IMR-90 (cell line): ENCODE data around the gene PAMR1. TPM values are rescaled to one million over a fixed set of nuclear protein-coding genes. Genes with fewer than 3 reads are reported as not detected.

Source experiments
- ATAC-seq: fragments of 200-7000 bp; cut with Tn5 transposase; 2 replicates; pipeline ENCODE4 v1.9.1; 2020; ENCODE audit warnings: low read depth, mild to moderate bottlenecking, moderate library complexity
- BruUV-seq: library from RNA; stranded (reverse); fragments of 400-500 nt; replicated peaks from 2 replicates; lab custom pipeline; 2021; lab: Mats Ljungman, UMichigan
- CTCF ChIA-PET: fragments of 300-600 bp; formaldehyde crosslinking; extraction: SDS; loops from one replicate; lab custom pipeline; 2021; ENCODE audit warnings: antibody characterized with exemption; lab: Yijun Ruan, JAX
- POLR2A ChIA-PET: fragments of 300-600 bp; sonication (Branson Sonifier 250); formaldehyde crosslinking; loops from one replicate; lab custom pipeline; 2022; ENCODE audit warnings: antibody characterized with exemption; ENCODE audit not compliant: unreplicated experiment; lab: Charles Lee
- DNase-seq: peaks from one replicate; pipeline ENCODE4 v3.0.0; 2013
- H2AFZ ChIP-seq: replicated peaks from 2 replicates; pipeline ENCODE3; 2013; ENCODE audit warnings: low read length, mild to moderate bottlenecking; ENCODE audit not compliant: poor library complexity
- H2AK5ac ChIP-seq: 2 replicates; pipeline ENCODE4 v1.6.1; 2013; ENCODE audit warnings: low read depth, low read length, inconsistent platforms
- H2AK9ac ChIP-seq: replicated peaks from 2 replicates; pipeline ENCODE3; 2013; ENCODE audit warnings: mild to moderate bottlenecking, low read depth, low read length, moderate library complexity; ENCODE audit not compliant: poor library complexity
- H2BK120ac ChIP-seq: 2 replicates; pipeline ENCODE4 v1.6.1; 2013; ENCODE audit warnings: low read depth, low read length, inconsistent platforms
- H2BK15ac ChIP-seq: 3 replicates; pipeline ENCODE4 v1.6.1; 2013; ENCODE audit warnings: low read depth, low read length, inconsistent platforms
- H2BK20ac ChIP-seq: 2 replicates; pipeline ENCODE4 v1.6.1; 2013; ENCODE audit warnings: low read depth, mild to moderate bottlenecking, inconsistent platforms, low read length, moderate library complexity
- H2BK5ac ChIP-seq: 2 replicates; pipeline ENCODE4 v1.6.1; 2013; ENCODE audit warnings: mild to moderate bottlenecking, low read depth, low read length, inconsistent platforms; ENCODE audit not compliant: poor library complexity, severe bottlenecking
- H3K14ac ChIP-seq: replicated peaks from 2 replicates; pipeline ENCODE4 v1.6.1; 2013; ENCODE audit warnings: low read depth, low read length, inconsistent platforms
- H3K18ac ChIP-seq: 2 replicates; pipeline ENCODE4 v1.6.1; 2013; ENCODE audit warnings: low read depth, low read length, control low read depth
- H3K23ac ChIP-seq: 2 replicates; pipeline ENCODE4 v1.6.1; 2013; ENCODE audit warnings: low read depth, low read length, inconsistent platforms
- H3K27ac ChIP-seq: 2 replicates; pipeline ENCODE4 v1.5.1; 2013; ENCODE audit warnings: mild to moderate bottlenecking, control low read depth, low read length; ENCODE audit not compliant: insufficient read depth
- H3K27me3 ChIP-seq: 2 replicates; pipeline ENCODE4 v1.6.1; 2013; ENCODE audit warnings: low read length; ENCODE audit not compliant: control insufficient read depth, insufficient read depth
- H3K36me3 ChIP-seq: 2 replicates; pipeline ENCODE4 v1.6.1; 2013; ENCODE audit warnings: low read length, mixed read lengths; ENCODE audit not compliant: control insufficient read depth, insufficient read depth
- H3K4ac ChIP-seq: 2 replicates; pipeline ENCODE4 v1.6.1; 2013; ENCODE audit warnings: low read depth, low read length, inconsistent platforms
- H3K4me1 ChIP-seq: 2 replicates; pipeline ENCODE4 v1.6.1; 2013; ENCODE audit warnings: low read length, mixed read lengths; ENCODE audit not compliant: control insufficient read depth, insufficient read depth
- H3K4me2 ChIP-seq: 2 replicates; pipeline ENCODE4 v1.6.1; 2013; ENCODE audit warnings: low read depth, mild to moderate bottlenecking, control low read depth, low read length, moderate library complexity
- H3K4me3 ChIP-seq: 2 replicates; pipeline ENCODE4 v1.5.1; 2013; ENCODE audit warnings: low read depth, mild to moderate bottlenecking, control low read depth, low read length, moderate library complexity; ENCODE audit not compliant: insufficient read depth
- H3K56ac ChIP-seq: 2 replicates; pipeline ENCODE4 v1.6.1; 2013; ENCODE audit warnings: low read length, inconsistent platforms; ENCODE audit not compliant: insufficient read depth; ENCODE audit errors: extremely low read depth
- H3K79me1 ChIP-seq, 2 experiments: 2 replicates each; pipeline ENCODE4 v1.6.1; 2013; ENCODE audit warnings: low read length in 2 of 2, inconsistent platforms in 1 of 2, low read depth in 1 of 2
- H3K9ac ChIP-seq: 2 replicates; pipeline ENCODE4 v1.6.1; 2013; ENCODE audit warnings: low read depth, low read length, control low read depth
- H3K9me1 ChIP-seq: 2 replicates; pipeline ENCODE4 v1.6.1; 2013; ENCODE audit warnings: low read length, inconsistent platforms; ENCODE audit not compliant: insufficient read depth
- H3K9me3 ChIP-seq: 2 replicates; pipeline ENCODE4 v1.6.1; 2013; ENCODE audit warnings: low read length; ENCODE audit not compliant: control insufficient read depth, insufficient read depth
- H4K20me1 ChIP-seq: 2 replicates; pipeline ENCODE4 v1.6.1; 2013; ENCODE audit warnings: low read length, inconsistent platforms; ENCODE audit not compliant: insufficient read depth
- H4K5ac ChIP-seq: 2 replicates; pipeline ENCODE4 v1.6.1; 2013; ENCODE audit warnings: mild to moderate bottlenecking, low read depth, low read length, control low read depth
- H4K8ac ChIP-seq, 2 experiments: 2 replicates each; pipeline ENCODE4 v1.6.1; 2013; ENCODE audit warnings: low read depth in 2 of 2, low read length in 2 of 2, control low read depth in 1 of 2, inconsistent platforms in 1 of 2
- H4K91ac ChIP-seq: 2 replicates; pipeline ENCODE4 v1.6.1; 2013; ENCODE audit warnings: low read depth, low read length, inconsistent platforms; ENCODE audit not compliant: insufficient read depth
- FOS ChIP-seq: fragments of 150-350 bp; IDR thresholded peaks from 2 replicates; pipeline ENCODE4 v1.6.1; 2016; ENCODE audit warnings: low read depth, low read length
- WGBS, 2 experiments: methylation state at CpG; one replicate each; pipeline versions ENCODE4 v1.1.5 to v1.1.7; 2013; ENCODE audit warnings: missing lambda C conversion rate in 2 of 2; ENCODE audit not compliant: insufficient read length in 1 of 2; ENCODE audit errors: extremely low coverage in 2 of 2; 5-methylcytosine and 5-hydroxymethylcytosine counted together
- dilution Hi-C: fragments of 300-500 bp; cut with HindIII; formaldehyde crosslinking; loops from one replicate; pipeline ENCODE4 v1.14.3; 2018; ENCODE audit warnings: low sequenced_read_pairs; ENCODE audit not compliant: unreplicated experiment
- in situ Hi-C: fragments of 300-500 bp; cut with MboI; formaldehyde crosslinking; loops from 3 replicates; pipeline ENCODE4 v1.14.3; 2019; ENCODE audit warnings: low sequenced_read_pairs, inconsistent platforms, mixed read lengths
- intact Hi-C: fragments of 100-400 bp; cut with micrococcal nuclease; formaldehyde crosslinking; loops from 2 replicates; pipeline ENCODE4 v1.10.0; 2022
- polyA plus RNA-seq, 3 experiments: library from polyadenylated mRNA; depleted of rRNA; stranded (reverse); fragments of >200 nt; gene quantifications; 2 replicates each; pipeline ENCODE4 v1.2.3, GENCODE V29; 2012; ENCODE audit warnings: low replicate concordance in 1 of 3
- total RNA-seq: library from RNA; depleted of rRNA; stranded (reverse); fragments of >200 nt; gene quantifications from 2 replicates; pipeline ENCODE4 v1.2.3, GENCODE V29; 2012

Gene PAMR1
- total and polyA plus RNA-seq, 2 of the 4 experiments (the other 2 are of a cell fraction), result 70.7 to 80.7 TPM

DNA sequence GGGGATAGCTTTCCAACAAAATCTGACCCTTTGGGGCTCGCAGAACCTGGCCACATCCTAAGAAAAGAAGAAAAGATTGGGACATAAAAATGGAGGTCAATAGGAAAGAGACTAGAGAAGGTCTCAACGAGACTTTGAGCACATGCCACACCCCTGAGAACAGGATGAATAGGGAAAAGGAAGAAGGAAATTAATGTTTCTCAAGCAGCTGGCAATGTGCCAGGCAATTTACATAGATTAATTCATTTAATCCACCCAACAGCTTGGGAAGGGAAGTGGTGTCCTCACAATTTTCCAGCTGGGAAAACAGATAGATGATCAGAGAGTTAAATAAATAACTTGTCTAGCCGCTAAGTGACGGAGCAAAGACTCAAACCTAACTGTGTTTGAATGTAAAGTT, 50.7 kb downstream of the PAMR1 start:
- POLR2A ChIA-PET, result no interaction called here
- Histone ChIP-seq H3K4me1 (no peaks in the 10 kb centered on the region), H4K5ac (no peak overlapping the region), H3K56ac (no peak overlapping the region), H3K18ac (no peak overlapping the region), H2AK9ac (no peak overlapping the region), H4K91ac (no peak overlapping the region), H3K4me2 (no peak overlapping the region), H3K4me3 (no peak overlapping the region), H2BK120ac (no peak overlapping the region), H2AFZ (no peak overlapping the region), H2BK20ac (no peak overlapping the region), H2BK5ac (no peak overlapping the region), H3K9me1 (peaks cover 15% of the 10 kb centered on the region), H4K20me1 (no peaks in the 10 kb centered on the region), H3K9me3 (no peaks in the 10 kb centered on the region), H3K79me1 (peaks cover 0 to 18% of the 10 kb centered on the region in 2 experiments; a peak in 1 of 4 replicates), H2BK15ac (no peak overlapping the region), H3K9ac (no peak overlapping the region), H3K23ac (no peak overlapping the region), H3K36me3 (peaks cover 41% of the 10 kb centered on the region), H3K27ac (no peak overlapping the region), H3K27me3 (no peaks in the 10 kb centered on the region), H3K4ac (no peak overlapping the region), H2AK5ac (no peak overlapping the region), H3K14ac (no peak overlapping the region), H4K8ac (no peak overlapping the region)
- no peak for DNase-seq
- no peak for ATAC-seq
- dilution Hi-C loops, result no loop called here
- CTCF ChIA-PET, result no interaction called here
- in situ Hi-C loops, result no loop called here
- no TSS peak for BruUV-seq
- no CpG with 5 or more reads among the region's 4 CpGs for WGBS, 2 experiments
- no peak for TF ChIP-seq FOS
- intact Hi-C loops, result no loop called here
